GM12878 (cell line): ENCODE data around the gene CYBC1.

Experiments
- BCL11A ChIP-seq: IDR thresholded peaks from 2 replicates; pipeline ENCODE4 v1.6.1; 2011; ENCODE audit warnings: low read depth, low read length
- CEBPB ChIP-seq, 2 experiments: fragments of 150-350 bp in 1 of 2; IDR thresholded peaks; 2 replicates each; pipeline ENCODE4 v1.6.1; 2012 to 2014; ENCODE audit warnings: low read depth in 2 of 2, low read length in 2 of 2, borderline replicate concordance in 1 of 2, inconsistent platforms in 1 of 2
- CHD2 ChIP-seq: IDR thresholded peaks from 2 replicates; pipeline ENCODE4 v1.6.1; 2011; ENCODE audit warnings: low read depth, low read length, improper control_type of control experiment, borderline replicate concordance
- EP300 ChIP-seq, 2 experiments: fragments of 150-350 bp in 1 of 2; IDR thresholded peaks; 2 replicates each; pipeline ENCODE4 v1.6.1; 2011 to 2012; ENCODE audit warnings: low read depth in 2 of 2, low read length in 2 of 2, borderline replicate concordance in 1 of 2, improper control_type of control experiment in 1 of 2, inconsistent platforms in 1 of 2; ENCODE audit not compliant: control insufficient read depth in 1 of 2
- GABPA ChIP-seq: IDR thresholded peaks from 2 replicates; pipeline ENCODE4 v1.6.1; 2014; ENCODE audit warnings: antibody characterized with exemption, low read depth, mild to moderate bottlenecking, inconsistent platforms
- MEF2B ChIP-seq: fragments of 450-650 bp; IDR thresholded peaks from 2 replicates; pipeline ENCODE4 v1.6.1; 2018; ENCODE audit warnings: mild to moderate bottlenecking, moderate library complexity; ENCODE audit not compliant: partially characterized antibody, poor library complexity, severe bottlenecking
- NFIC ChIP-seq: IDR thresholded peaks from 2 replicates; pipeline ENCODE4 v1.6.1; 2012; ENCODE audit warnings: low read depth, mild to moderate bottlenecking, inconsistent platforms, low read length, moderate library complexity
- POLR2A ChIP-seq: IDR thresholded peaks from 2 replicates; pipeline ENCODE4 v1.6.1; 2011; ENCODE audit warnings: low read depth, mild to moderate bottlenecking, low read length
- POLR2AphosphoS2 ChIP-seq: IDR thresholded peaks from 2 replicates; pipeline ENCODE4 v1.6.1; 2011; ENCODE audit warnings: low read depth, mild to moderate bottlenecking, low read length, improper control_type of control experiment, moderate library complexity
- TF ChIP-seq, protein P1 (sequence below), 3 experiments: IDR thresholded peaks in 2 of 3; conservative IDR thresholded peaks in 1 of 3; 2 replicates each; pipeline ENCODE4 v1.5.1; 2011; ENCODE audit warnings: low read depth in 3 of 3, low read length in 3 of 3, mild to moderate bottlenecking in 3 of 3, control low read depth in 2 of 3, moderate library complexity in 2 of 3, inconsistent platforms in 1 of 3, mixed read lengths in 1 of 3; ENCODE audit not compliant: control insufficient read depth in 2 of 3, insufficient read depth in 1 of 3; ENCODE audit errors: extremely low read depth in 1 of 3

GRCh38 chr17:82489117-82489516 lies 38.6 kb upstream of the CYBC1 start:
- TF ChIP-seq, protein P1, sequence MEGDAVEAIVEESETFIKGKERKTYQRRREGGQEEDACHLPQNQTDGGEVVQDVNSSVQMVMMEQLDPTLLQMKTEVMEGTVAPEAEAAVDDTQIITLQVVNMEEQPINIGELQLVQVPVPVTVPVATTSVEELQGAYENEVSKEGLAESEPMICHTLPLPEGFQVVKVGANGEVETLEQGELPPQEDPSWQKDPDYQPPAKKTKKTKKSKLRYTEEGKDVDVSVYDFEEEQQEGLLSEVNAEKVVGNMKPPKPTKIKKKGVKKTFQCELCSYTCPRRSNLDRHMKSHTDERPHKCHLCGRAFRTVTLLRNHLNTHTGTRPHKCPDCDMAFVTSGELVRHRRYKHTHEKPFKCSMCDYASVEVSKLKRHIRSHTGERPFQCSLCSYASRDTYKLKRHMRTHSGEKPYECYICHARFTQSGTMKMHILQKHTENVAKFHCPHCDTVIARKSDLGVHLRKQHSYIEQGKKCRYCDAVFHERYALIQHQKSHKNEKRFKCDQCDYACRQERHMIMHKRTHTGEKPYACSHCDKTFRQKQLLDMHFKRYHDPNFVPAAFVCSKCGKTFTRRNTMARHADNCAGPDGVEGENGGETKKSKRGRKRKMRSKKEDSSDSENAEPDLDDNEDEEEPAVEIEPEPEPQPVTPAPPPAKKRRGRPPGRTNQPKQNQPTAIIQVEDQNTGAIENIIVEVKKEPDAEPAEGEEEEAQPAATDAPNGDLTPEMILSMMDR (IDR thresholded peaks at IDR 0.05 in 2 of 3, conservative IDR thresholded peaks at IDR 0.05 in 1 of 3; ENCODE audit: control insufficient read depth in 2 of 3, extremely low read depth in 1 of 3, insufficient read depth in 1 of 3, low read depth in 3 of 3, low read length in 3 of 3) = no peak
- TF ChIP-seq MEF2B (no peak), BCL11A (no peak), GABPA (no peak), EP300 (IDR thresholded peaks at IDR 0.05; ENCODE audit: borderline replicate concordance in 1 of 2, control insufficient read depth in 1 of 2, low read depth in 2 of 2, low read length in 2 of 2) (no peak), CHD2 (no peak), POLR2A (no peak), CEBPB (IDR thresholded peaks at IDR 0.05; ENCODE audit: borderline replicate concordance in 1 of 2, low read depth in 2 of 2, low read length in 2 of 2) (no peak), NFIC (no peak), POLR2AphosphoS2 (no peak)
